ENCODE measurements around the gene SOX6. TPM values are rescaled to one million over a fixed set of nuclear protein-coding genes. Genes with fewer than 3 reads are reported as not detected.
"Not testable (repeated sequence)": the region's sequence is repeated elsewhere in the genome, so short reads cannot be mapped to it uniquely, and the experiment has no call there.

Gene SOX6
- total RNA-seq, 2 donors from 2014 or later: 7.6 to 7.8 TPM

DNA sequence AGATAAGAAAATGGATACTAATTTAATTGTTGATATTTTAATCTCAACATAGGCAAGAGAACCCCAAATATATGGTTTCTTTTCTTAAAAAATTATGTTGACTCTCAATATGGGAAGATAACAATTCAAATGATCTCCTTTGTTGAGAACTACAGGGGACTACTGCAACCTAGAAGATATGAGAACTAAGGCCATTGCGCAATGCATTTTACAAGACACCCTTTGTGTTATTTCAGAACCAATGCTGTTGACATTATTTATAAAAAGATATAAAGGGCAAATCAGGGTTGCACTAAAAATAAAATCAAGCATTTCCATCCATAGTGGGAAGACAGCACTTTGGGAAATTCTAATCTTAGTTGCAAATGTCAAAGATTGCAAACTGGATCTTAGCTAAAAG, 322.3 kb downstream of the SOX6 start:
- intact Hi-C loops (cut with DNase I, micrococcal nuclease): no loop called here

GRCh38 chr11:16032974-16033373, 323.4 kb downstream of the SOX6 start:
- ATAC-seq (no peak), DNase-seq (no peak)
- intact Hi-C loops (cut with DNase I, micrococcal nuclease): no loop called here

More for the DNA sequence above, 322.3 kb downstream of the SOX6 start:
- ATAC-seq: no peak
- DNase-seq: no peak

DNA sequence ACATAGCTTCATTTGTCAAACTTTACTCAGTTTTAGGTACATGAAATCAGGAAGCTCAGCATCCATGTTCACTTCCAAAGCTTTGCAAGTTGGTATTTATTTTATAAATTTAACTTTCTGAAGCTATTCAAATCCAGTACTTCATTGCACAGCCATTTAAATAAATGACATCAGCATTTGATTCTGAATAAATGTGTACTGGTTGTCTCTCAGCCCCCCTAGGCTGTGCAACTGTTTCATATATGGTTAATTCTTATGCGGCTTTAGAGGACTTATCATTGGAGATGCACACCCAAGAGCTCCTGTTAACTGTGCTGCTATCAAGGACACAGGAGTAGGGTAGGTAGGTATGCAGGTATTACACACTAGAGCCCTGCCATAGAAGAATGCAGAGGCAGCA, 325.1 kb downstream of the SOX6 start:
- DNase-seq (no peak), ATAC-seq (no peak)
- intact Hi-C loops (cut with DNase I, micrococcal nuclease): no loop called here

DNA sequence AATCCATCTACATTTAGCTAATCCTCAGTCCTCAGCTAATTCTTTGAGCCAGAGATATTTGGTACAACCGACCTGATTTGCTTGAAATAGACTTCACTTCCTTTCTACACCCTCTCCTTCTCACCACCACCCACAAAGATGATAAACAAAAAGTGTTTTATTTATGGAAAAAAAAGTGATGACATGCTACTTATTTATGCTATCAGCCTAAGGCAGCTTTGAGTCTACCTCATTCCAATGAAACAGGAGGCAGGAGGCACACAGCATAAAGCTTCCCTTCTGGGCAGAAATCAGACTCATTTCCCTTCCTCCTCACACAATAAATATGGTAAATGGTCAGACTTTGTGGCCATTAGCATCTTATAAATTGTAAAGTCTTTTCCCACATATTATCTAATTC, 325.7 kb downstream of the SOX6 start:
- intact Hi-C loops (cut with DNase I, micrococcal nuclease): no loop called here
- ATAC-seq (no peak), DNase-seq (no peak)

GRCh38 chr11:16029151-16029550, 327.2 kb downstream of the SOX6 start:
- intact Hi-C loops (cut with DNase I, micrococcal nuclease); DNase-seq; ATAC-seq: not testable (repeated sequence)

DNA sequence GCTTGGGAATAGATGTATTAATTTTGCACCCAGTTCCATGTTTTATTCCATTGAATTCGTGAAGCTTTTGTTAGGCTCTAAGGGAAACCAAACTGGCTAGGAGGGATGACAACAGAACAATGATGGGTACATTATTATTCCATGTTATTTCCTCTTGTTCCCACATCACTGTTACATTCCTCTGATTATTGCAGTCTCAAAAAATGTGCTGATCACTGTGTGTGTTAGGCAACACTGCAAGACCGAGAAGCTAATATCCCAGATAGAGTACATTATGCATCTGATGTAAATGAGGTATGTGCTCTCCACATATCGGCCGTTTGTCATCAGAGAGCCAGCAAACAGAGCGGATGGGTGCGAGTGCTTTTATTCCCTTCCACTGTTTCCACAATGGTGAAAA, 327.9 kb downstream of the SOX6 start:
- intact Hi-C loops (cut with DNase I, micrococcal nuclease): no loop called here
- ATAC-seq: no peak
- no peak for DNase-seq

DNA sequence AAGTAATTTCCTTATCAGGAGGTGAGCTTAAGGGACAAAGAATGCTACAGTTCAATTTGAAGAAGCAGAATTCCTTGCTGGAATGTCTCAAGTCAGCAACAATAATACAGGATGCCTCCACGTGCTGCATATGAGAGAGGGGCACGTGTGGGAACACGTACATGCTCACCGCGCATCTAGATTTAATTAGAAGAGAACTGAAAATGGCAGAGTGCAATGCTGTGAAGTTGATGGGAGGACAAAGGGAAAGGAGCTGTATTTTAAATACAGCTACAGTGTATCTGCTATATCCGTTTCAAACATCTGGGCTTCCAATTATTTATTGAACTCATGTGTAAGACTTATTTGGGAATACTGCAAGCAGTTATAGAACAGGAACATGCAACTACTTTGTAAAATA, 328.7 kb downstream of the SOX6 start:
- no peak for DNase-seq
- intact Hi-C loops (cut with DNase I, micrococcal nuclease): no loop called here
- no peak for ATAC-seq

DNA sequence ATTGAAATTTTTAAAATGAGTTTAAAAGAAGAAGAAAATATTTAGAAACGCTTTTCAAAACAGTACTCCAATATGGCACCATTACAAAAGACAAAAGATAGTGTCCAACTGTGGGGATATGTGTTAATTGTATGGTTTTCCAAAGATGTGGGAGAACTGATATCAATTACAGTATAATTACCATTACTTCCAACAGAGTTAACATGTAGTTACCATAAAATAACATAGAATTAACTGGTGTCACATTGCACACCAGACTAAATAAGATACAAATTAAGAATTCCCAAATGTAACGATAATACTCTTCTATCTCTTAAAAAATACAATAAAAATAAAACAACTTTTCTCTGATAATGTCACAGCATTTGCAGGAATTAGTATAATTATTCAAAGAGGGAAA, 329.5 kb downstream of the SOX6 start:
- DNase-seq (no peak), ATAC-seq (no peak)
- intact Hi-C loops (cut with DNase I, micrococcal nuclease): no loop called here

DNA sequence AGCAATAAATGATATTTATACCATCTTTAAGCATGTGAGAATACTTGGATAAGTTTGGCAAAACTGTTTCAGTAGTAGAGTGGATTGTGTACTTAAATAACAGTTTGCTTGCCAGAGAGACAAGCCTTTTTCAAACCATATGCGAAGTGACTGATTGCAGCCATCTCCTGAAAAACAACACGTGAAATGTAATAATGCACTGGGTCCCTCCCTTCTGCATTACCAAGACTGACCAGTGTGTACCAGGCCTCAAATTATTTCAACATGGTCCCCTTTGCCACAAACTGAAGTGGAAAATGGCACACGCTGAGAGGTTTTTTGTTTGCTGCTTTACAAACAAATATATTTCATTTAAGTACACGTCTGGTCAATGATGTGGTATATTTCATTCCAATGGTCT, 337.4 kb downstream of the SOX6 start:
- no peak for ATAC-seq
- no peak for DNase-seq
- intact Hi-C loops (cut with DNase I, micrococcal nuclease): no loop called here

DNA sequence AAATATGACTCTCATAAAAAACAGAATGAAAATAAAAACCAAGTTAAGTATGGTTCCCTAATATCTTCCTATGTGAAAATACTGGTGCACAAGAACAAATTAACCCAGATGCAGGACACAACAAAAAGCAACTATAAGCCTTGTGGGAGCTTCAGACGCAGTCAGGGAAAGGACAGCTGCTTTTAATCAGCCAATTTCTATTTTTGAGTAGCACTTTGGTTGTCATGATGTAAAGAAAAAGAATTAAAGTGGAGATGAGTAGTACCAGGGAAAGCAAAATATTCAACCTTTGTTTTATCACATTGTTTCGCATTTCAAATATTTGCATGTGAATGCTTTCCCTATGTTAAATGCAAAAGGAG, 339.9 kb downstream of the SOX6 start:
- no peak for ATAC-seq
- intact Hi-C loops (cut with DNase I, micrococcal nuclease): no loop called here
- no peak for DNase-seq

DNA sequence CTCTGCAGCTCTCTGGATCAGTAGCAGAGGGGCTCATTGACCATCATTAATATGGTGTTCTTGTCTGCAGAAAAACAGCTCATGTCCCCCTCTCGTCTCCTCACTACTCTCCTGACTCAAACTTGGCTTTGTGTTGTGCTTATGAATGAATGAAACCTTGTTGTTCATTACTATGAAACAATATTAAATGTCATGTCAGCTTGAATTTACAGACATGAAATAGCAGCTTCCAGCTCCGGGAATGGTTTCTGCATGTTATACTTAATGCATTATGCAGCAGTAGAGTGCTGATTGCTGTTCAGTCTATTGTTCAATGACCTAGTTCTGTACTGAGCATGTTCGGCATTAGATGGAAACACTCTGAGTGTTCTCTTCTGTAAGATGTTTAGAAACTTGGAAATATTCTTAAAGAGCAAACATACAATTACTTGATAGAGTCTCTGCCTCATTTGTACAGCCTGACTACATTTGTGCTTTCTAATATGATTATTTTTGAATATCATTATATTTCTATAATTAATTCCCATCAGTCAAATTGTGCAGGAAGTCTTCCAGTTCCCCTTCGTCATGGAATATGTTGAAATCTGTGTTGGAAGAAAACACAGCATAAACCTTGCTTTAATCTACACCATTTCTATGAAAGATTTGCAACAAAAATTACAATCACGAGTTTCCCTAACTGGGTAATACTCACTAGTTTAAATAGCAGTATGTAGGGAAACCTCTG, 340.4 kb downstream of the SOX6 start:
- ATAC-seq (no peak), DNase-seq (no peak)
- intact Hi-C loops (cut with DNase I, micrococcal nuclease): no loop called here

DNA sequence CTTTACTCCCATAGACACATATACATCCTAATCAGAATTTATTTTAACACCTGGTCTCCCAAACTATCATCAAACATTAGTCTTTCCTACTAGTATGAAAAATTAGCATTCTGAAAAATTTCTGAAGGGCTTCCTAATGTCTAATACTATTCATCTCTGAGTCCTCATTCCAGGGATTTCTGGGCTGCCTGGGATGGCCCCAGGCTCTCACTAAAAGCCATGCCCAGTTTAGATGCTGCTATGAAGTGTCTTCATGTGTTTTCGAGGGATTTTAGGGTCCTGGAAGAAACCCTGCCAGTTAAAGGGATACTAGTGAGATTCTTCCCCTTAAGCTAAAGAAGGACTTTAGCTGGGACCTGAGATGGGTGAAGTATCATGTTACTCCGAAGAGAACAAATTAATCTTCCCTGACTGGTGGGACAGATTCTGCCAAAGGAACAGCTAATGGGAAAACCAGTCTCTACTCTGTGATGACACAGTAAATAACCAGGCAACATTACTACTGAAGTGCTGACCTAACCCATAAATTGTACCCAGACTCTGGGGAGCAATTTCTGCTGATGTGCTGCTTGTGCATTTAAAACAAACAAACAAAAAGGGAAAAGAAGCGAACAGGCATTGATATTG, 342.6 kb downstream of the SOX6 start:
- intact Hi-C loops (cut with DNase I, micrococcal nuclease): no loop called here
- ATAC-seq (no peak), DNase-seq (no peak)

DNA sequence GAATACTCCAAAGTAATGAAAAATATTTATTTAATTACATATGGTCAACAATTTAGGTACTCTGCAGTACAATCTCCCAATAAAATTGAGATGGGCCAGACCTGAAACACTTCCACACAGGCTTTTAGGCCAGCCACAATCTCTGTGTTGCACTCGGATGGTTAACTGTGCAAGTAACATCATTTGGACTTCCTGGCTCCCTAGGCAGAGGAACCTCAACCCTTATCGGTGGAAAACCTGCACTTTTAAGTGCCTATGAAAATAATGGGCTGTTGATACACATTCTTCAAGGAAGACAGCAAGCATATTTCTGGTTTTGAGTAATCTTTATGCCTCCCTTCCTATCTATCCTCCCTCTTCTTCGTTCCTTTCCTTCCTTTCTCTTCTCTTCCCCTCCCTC, 343.1 kb downstream of the SOX6 start:
- intact Hi-C loops (cut with DNase I, micrococcal nuclease): no loop called here
- DNase-seq (no peak), ATAC-seq (no peak)

DNA sequence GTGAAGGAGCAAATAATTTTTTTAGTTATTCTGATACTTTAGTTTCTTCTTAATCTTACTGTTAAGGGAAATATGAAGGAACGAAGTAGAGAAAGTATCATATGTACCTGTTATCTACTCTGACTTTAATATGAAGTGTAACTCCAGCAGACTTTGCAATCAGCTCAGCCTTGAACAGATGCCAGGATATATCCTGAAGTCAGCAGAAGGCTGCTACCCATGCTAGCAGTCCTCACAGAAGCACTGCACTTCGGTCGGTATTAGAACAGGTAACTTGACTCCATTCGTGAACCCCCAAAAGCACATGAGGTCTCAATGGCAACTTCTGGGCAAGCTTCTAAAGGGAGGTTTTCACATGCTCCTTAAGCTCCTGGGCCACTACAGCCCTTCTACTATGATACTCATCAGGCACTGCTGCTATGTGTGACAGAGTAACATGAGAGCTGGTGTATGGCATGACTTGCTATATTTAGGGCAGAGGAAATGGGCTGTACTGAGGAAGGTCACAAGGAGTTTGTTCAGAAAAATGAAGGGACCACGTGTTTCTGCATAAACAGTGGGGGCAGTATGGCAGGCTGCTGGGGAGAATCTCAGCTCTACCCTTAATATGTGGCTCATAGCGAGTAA, 344.1 kb downstream of the SOX6 start:
- no peak for ATAC-seq
- intact Hi-C loops (cut with DNase I, micrococcal nuclease): no loop called here
- no peak for DNase-seq

GRCh38 chr11:16011396-16011795, 344.9 kb downstream of the SOX6 start:
- intact Hi-C loops (cut with DNase I, micrococcal nuclease): no loop called here
- DNase-seq (no peak), ATAC-seq (no peak)

DNA sequence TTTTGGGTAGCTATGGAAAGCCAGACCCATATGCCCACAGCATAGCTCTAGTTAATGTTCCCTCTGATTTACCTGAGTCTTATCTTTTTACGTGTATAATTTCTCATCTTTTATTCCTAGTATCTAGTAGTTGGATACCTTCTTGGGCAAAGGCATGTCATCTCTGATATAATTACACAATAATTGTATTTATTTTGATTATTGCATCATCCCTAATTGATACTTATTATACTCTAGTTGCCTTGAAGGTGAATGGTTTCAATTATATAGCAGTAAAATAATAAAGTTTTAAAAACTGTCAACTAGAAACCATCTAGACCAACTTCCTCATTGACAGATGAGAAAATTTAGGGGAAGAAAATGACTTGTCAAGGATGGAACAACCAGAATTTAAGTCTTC, 347.3 kb downstream of the SOX6 start:
- ATAC-seq (no peak), DNase-seq (no peak)
- intact Hi-C loops (cut with DNase I, micrococcal nuclease): no loop called here

- DNase-seq: no peak
- intact Hi-C loops (cut with DNase I, micrococcal nuclease): no loop called here
- ATAC-seq: no peak
These were observed 348.8 kb downstream of the SOX6 start for GRCh38 chr11:16007514-16007913.

DNA sequence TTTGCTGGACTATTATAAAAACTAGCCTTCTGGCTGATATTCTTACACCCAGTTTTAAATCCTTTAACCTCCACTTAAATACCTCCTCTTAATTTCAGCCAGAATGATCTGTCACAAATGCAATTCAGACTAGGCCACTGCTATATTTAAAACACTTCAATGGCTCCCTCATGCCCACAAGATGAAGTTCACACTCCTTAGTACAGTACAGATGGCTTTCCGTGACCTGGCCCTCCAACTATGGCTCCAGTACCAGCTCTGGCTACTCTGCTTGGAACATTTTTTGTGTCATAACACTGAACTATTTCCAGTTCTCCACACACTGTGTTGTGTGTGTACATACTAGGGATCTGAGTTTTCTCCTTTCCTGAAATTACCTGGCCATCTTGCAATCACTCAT, 353.4 kb downstream of the SOX6 start:
- intact Hi-C loops (cut with DNase I, micrococcal nuclease): no loop called here
- no peak for DNase-seq

GRCh38 chr11:16001899-16002426, 354.4 kb downstream of the SOX6 start:
- DNase-seq (peak in 1 of 2 donors; percentile 11), ATAC-seq (peak; percentile 94)
- intact Hi-C loops (cut with DNase I, micrococcal nuclease): no loop called here

More for the DNA sequence above, 353.4 kb downstream of the SOX6 start:
- no peak for ATAC-seq

DNA sequence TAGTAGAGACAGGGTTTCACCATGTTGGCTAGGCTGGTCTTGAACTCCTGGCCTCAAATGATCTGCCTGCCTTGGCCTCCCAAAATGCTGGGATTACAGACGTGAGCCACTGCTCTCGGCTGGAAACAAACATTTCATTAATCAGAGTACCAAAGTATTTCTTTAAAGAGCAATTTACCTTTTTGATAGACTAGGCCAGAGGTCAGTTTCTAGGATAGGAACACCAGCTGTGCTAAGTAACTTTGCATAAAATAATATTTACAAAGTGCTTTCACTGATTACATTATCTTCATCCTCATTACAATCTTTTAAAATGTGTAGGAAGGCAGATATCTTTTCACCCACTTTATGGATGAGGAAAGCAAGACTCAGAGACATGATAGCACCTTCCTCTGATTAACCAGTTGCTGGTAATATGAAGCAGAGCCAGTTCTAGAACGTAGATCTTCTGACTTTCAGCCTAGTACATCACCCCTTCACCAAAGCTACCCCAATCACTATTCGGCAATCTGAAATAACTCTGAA, 355.2 kb downstream of the SOX6 start:
- DNase-seq (no peak), ATAC-seq (peak; percentile 40)
- intact Hi-C loops (cut with DNase I, micrococcal nuclease): no loop called here
